PC-9 (cell line): Measurements from ENCODE around the gene RAB5IF. TPM values are rescaled to one million over a fixed set of nuclear protein-coding genes. Genes with fewer than 3 reads are reported as not detected.

Source experiments
- BruUV-seq: library from RNA; stranded (reverse); fragments of 400-500 nt; replicated peaks from 2 replicates; lab custom pipeline; 2021; lab: Mats Ljungman, UMichigan
- CTCF ChIA-PET: fragments of 300-600 bp; sonication (Branson Sonifier 250); formaldehyde crosslinking; loops from one replicate; lab custom pipeline; 2022; ENCODE audit warnings: antibody characterized with exemption; lab: Charles Lee
- POLR2A ChIA-PET: fragments of 300-600 bp; sonication (Branson Sonifier 250); formaldehyde crosslinking; loops from one replicate; lab custom pipeline; 2022; ENCODE audit warnings: antibody characterized with exemption; ENCODE audit not compliant: unreplicated experiment; lab: Charles Lee
- DNase-seq, 2 experiments: peaks; one replicate each; pipeline versions ENCODE4 v3.0.0 to v3.0.0-alpha.2; 2015 to 2022; ENCODE audit warnings: mixed read lengths in 1 of 2
- H2AFZ ChIP-seq: fragments of 200-600 bp; sonication (generic); 2 replicates; pipeline ENCODE4 v1.8.1; 2017; ENCODE audit warnings: antibody characterized with exemption
- H3F3A ChIP-seq: fragments of 200-600 bp; sonication (generic); 2 replicates; pipeline ENCODE4 v1.8.1; 2017; ENCODE audit warnings: antibody characterized with exemption, mild to moderate bottlenecking, low read depth; ENCODE audit not compliant: insufficient read depth
- H3K27ac ChIP-seq: fragments of 200-600 bp; sonication (generic); 2 replicates; pipeline ENCODE4 v1.6.1; 2016; ENCODE audit warnings: mixed run types
- H3K27me3 ChIP-seq: fragments of 200-600 bp; sonication (generic); 2 replicates; pipeline ENCODE4 v1.6.1; 2016; ENCODE audit warnings: low read depth, mixed run types; ENCODE audit not compliant: insufficient read depth
- H3K36me3 ChIP-seq: fragments of 200-600 bp; sonication (generic); 2 replicates; pipeline ENCODE4 v1.6.1; 2016; ENCODE audit warnings: low read depth, mixed run types
- H3K4me1 ChIP-seq: fragments of 200-600 bp; sonication (generic); replicated peaks from 2 replicates; pipeline ENCODE4 v1.6.1; 2016; ENCODE audit warnings: mixed run types; ENCODE audit not compliant: insufficient read depth
- H3K4me2 ChIP-seq: fragments of 200-600 bp; sonication (generic); 2 replicates; pipeline ENCODE4 v1.6.1; 2017; ENCODE audit warnings: mixed run types
- H3K4me3 ChIP-seq: fragments of 200-600 bp; sonication (generic); 2 replicates; pipeline ENCODE4 v1.6.1; 2016; ENCODE audit warnings: mixed run types
- H3K79me2 ChIP-seq: fragments of 200-600 bp; sonication (generic); 2 replicates; pipeline ENCODE4 v1.6.1; 2017; ENCODE audit warnings: low read depth, mixed run types
- H3K9me2 ChIP-seq: fragments of 200-600 bp; sonication (generic); 2 replicates; pipeline ENCODE4 v1.8.1; 2017; ENCODE audit warnings: mild to moderate bottlenecking; ENCODE audit not compliant: insufficient read depth
- H3K9me3 ChIP-seq: fragments of 200-600 bp; sonication (generic); 2 replicates; pipeline ENCODE4 v1.8.1; 2016; ENCODE audit warnings: low read depth; ENCODE audit not compliant: insufficient read depth
- H4K20me1 ChIP-seq: fragments of 200-600 bp; sonication (generic); 2 replicates; pipeline ENCODE4 v1.8.1; 2017; ENCODE audit not compliant: insufficient read depth
- CTCF ChIP-seq: fragments of 200-600 bp; sonication (generic); conservative IDR thresholded peaks from 2 replicates; pipeline ENCODE4 v1.6.1; 2017; ENCODE audit warnings: mixed run types, antibody characterized with exemption, mild to moderate bottlenecking, moderate library complexity
- EZH2 ChIP-seq: fragments of 200-600 bp; sonication (generic); IDR thresholded peaks from 2 replicates; pipeline ENCODE4 v1.8.0; 2017; ENCODE audit warnings: antibody characterized with exemption, low read depth
- intact Hi-C: fragments of 100-400 bp; cut with micrococcal nuclease; formaldehyde crosslinking; loops from one replicate; pipeline ENCODE4 v1.10.0; 2022; ENCODE audit not compliant: unreplicated experiment
- total RNA-seq: library from RNA; stranded (reverse); gene quantifications from 2 replicates; pipeline ENCODE4 v1.2.3, GENCODE V29; 2021

The RAB5IF gene
- total RNA-seq, 1 experiment from 2014 or later, result 303 TPM

GRCh38 chr20:36631646-36632045 is 26.1 kb downstream of the RAB5IF start:
- ChIA-PET CTCF (no interaction called here), POLR2A (no interaction called here)
- Histone ChIP-seq H4K20me1 (no peaks in the 10 kb centered on the region), H3K79me2 (no peaks in the 10 kb centered on the region), H3K4me1 (no peaks in the 10 kb centered on the region), H3K9me2 (no peaks in the 10 kb centered on the region), H3F3A (no peaks in the 10 kb centered on the region), H3K27me3 (no peaks in the 10 kb centered on the region), H3K9me3 (no peaks in the 10 kb centered on the region), H3K4me2 (no peak overlapping the region), H3K27ac (no peak overlapping the region), H2AFZ (no peak overlapping the region), H3K4me3 (no peak overlapping the region), H3K36me3 (no peaks in the 10 kb centered on the region)
- BruUV-seq, result no TSS peak
- TF ChIP-seq CTCF, result no peak
- no peak for TF ChIP-seq EZH2
- no peak for DNase-seq
- intact Hi-C loops, result no loop called here

GRCh38 chr20:36632147-36632486 is 26.5 kb downstream of the RAB5IF start:
- H3K9me3 ChIP-seq, result no peaks in the 10 kb centered on the region
- DNase-seq, result no peak
- no peak overlapping the region for H2AFZ ChIP-seq
- no peaks in the 10 kb centered on the region for H3K36me3 ChIP-seq
- H4K20me1 ChIP-seq, result no peaks in the 10 kb centered on the region
- POLR2A ChIA-PET, result no interaction called here
- H3K4me3 ChIP-seq, result no peak overlapping the region
- no peaks in the 10 kb centered on the region for H3F3A ChIP-seq
- no peaks in the 10 kb centered on the region for H3K27me3 ChIP-seq
- TF ChIP-seq CTCF, result no peak
- TF ChIP-seq EZH2, result no peak
- CTCF ChIA-PET, result no interaction called here
- no peak overlapping the region for H3K27ac ChIP-seq
- H3K4me1 ChIP-seq, result no peaks in the 10 kb centered on the region
- H3K9me2 ChIP-seq, result no peaks in the 10 kb centered on the region
- no TSS peak for BruUV-seq
- H3K4me2 ChIP-seq, result no peak overlapping the region
- H3K79me2 ChIP-seq, result no peaks in the 10 kb centered on the region
- intact Hi-C loops, result no loop called here

- no peak overlapping the region for H2AFZ ChIP-seq
- no peak overlapping the region for H3K27ac ChIP-seq
- intact Hi-C loops, result no loop called here
- no peaks in the 10 kb centered on the region for H3K36me3 ChIP-seq
- H4K20me1 ChIP-seq, result no peaks in the 10 kb centered on the region
- DNase-seq, result no peak
- H3K4me2 ChIP-seq, result no peak overlapping the region
- H3K9me2 ChIP-seq, result no peaks in the 10 kb centered on the region
- H3K4me1 ChIP-seq, result no peaks in the 10 kb centered on the region
- H3K27me3 ChIP-seq, result no peaks in the 10 kb centered on the region
- no peaks in the 10 kb centered on the region for H3K9me3 ChIP-seq
- no peaks in the 10 kb centered on the region for H3K79me2 ChIP-seq
- TF ChIP-seq CTCF, result no peak
- no peak for TF ChIP-seq EZH2
- ChIA-PET POLR2A (no interaction called here), CTCF (interaction anchor here (0.5 kb wide), 1 partner anchor 14 kb away, joined by 3 read pairs; no protein-coding TSS in a partner anchor)
- no TSS peak for BruUV-seq
- no peak overlapping the region for H3K4me3 ChIP-seq
- no peaks in the 10 kb centered on the region for H3F3A ChIP-seq
Observed at GRCh38 chr20:36632487-36633284, 27.1 kb downstream of the RAB5IF start.
